Spinal cord (tissue), 10 donors: ENCODE measurements around the gene RNF114. TPM values are rescaled to one million over a fixed set of nuclear protein-coding genes. Genes with fewer than 3 reads are reported as not detected.
A peak's percentile ranks its signal among the peaks of the same experiment; 100 is the strongest.

Experiments
- DNase-seq, 6 donors: peaks; one replicate each; pipeline versions ENCODE4 v3.0.0 to v3.0.0-alpha.2; 2013 to 2015; ENCODE audit warnings: low spot score in 6 of 6, low read depth in 4 of 6
- H3K27ac ChIP-seq: one replicate; pipeline ENCODE4 v1.5.1; 2013; ENCODE audit warnings: low read depth, low read length, control low read depth
- H3K27me3 ChIP-seq: one replicate; pipeline ENCODE4 v1.6.1; 2013; ENCODE audit warnings: low read length; ENCODE audit not compliant: control insufficient read depth, insufficient read depth
- H3K36me3 ChIP-seq: one replicate; pipeline ENCODE4 v1.6.1; 2013; ENCODE audit warnings: low read length; ENCODE audit not compliant: control insufficient read depth, insufficient read depth
- H3K4me1 ChIP-seq: one replicate; pipeline ENCODE4 v1.6.1; 2013; ENCODE audit warnings: low read length; ENCODE audit not compliant: control insufficient read depth, insufficient read depth
- H3K4me3 ChIP-seq: one replicate; pipeline ENCODE4 v1.5.1; 2013; ENCODE audit warnings: low read depth, low read length, control low read depth
- H3K9me3 ChIP-seq: one replicate; pipeline ENCODE4 v1.6.1; 2013; ENCODE audit warnings: low read length; ENCODE audit not compliant: control insufficient read depth, insufficient read depth
- WGBS: methylation state at CpG from one replicate; pipeline ENCODE4 v1.1.5; 2013; ENCODE audit warnings: missing lambda C conversion rate; ENCODE audit not compliant: insufficient coverage; 5-methylcytosine and 5-hydroxymethylcytosine counted together
- long read RNA-seq, 4 donors: transcript quantifications; one replicate each; lab custom pipeline, GENCODE V29; 2026
- polyA plus RNA-seq, 2 donors: library from polyadenylated mRNA; unstranded; fragments of 120-200 nt; gene quantifications; one replicate each; pipeline ENCODE4 v1.2.1, GENCODE V29; 2013; ENCODE audit not compliant: insufficient read length in 2 of 2
- total RNA-seq, 2 donors: library from RNA; depleted of rRNA in 1 of 2; stranded (reverse); fragments of 120-200 nt in 1 of 2; fragments of >200 nt in 1 of 2; gene quantifications; one replicate each; pipeline versions ENCODE4 v1.2.3 to v1.2.4, GENCODE V29; 2013 to 2014
- donor health status: healthy.

The RNF114 gene
- total RNA-seq (10 to 100 TPM; 39.4 to 61.2 TPM), polyA plus RNA-seq (10 to 100 TPM; 53.5 to 63.8 TPM)
- long read RNA-seq, donor 1, transcript RNF114-206 (2 exons, 565 nt): minor isoform, 5 of 35 reads
- long read RNA-seq, donor 1, transcript RNF114-207 (4 exons, 2,006 nt): minor isoform, 6 of 35 reads
- long read RNA-seq, donor 1, transcript RNF114-201 (6 exons, 2,503 nt): major isoform, 23 of 35 reads
- long read RNA-seq, donor 1, partial matches to known transcripts: 0 of 35 reads
- long read RNA-seq, donor 1, other reads (novel, unspliced or antisense): 0 of 35 reads
- long read RNA-seq, donor 2, transcript RNF114-201 (6 exons, 2,503 nt): major isoform, 8 of 9 reads
- long read RNA-seq, donor 2, partial matches to known transcripts: 0 of 9 reads
- long read RNA-seq, donor 2, other reads (novel, unspliced or antisense): 0 of 9 reads
- long read RNA-seq, donor 3, transcript RNF114-201 (6 exons, 2,503 nt): major isoform, 11 of 13 reads
- long read RNA-seq, donor 3, partial matches to known transcripts: 0 of 13 reads
- long read RNA-seq, donor 3, other reads (novel, unspliced or antisense): 0 of 13 reads
- long read RNA-seq, donor 4, transcript RNF114-207 (4 exons, 2,006 nt): minor isoform, 6 of 43 reads
- long read RNA-seq, donor 4, transcript RNF114-201 (6 exons, 2,503 nt): major isoform, 26 of 43 reads
- long read RNA-seq, donor 4, partial matches to known transcripts: 7 of 43 reads
- long read RNA-seq, donor 4, other reads (novel, unspliced or antisense): 0 of 43 reads

- H3K27me3 ChIP-seq: no peaks in the 10 kb centered on the region
- DNase-seq: peak; percentile 81 to 98 (median 92)
- no peaks in the 10 kb centered on the region for H3K9me3 ChIP-seq
- under 1% methylated on average over 72 of the region's 79 CpGs for WGBS
- H3K4me3 ChIP-seq: peak within 1 kb of the TSS; percentile 95
- H3K4me1 ChIP-seq: peaks cover 25% of the 10 kb centered on the region
- H3K27ac ChIP-seq: peak within 1 kb of the TSS; percentile 86
- H3K36me3 ChIP-seq: peaks cover 12% of the 10 kb centered on the region
Measured at GRCh38 chr20:49936153-49937026, at the start of gene RNF114. Gene RNF114 (plus strand): TSS chr20:49936397. CDS start chr20:49936413, 16 bp downstream.

- Histone ChIP-seq H3K4me1 (peaks cover 53% of the 10 kb centered on the region), H3K9me3 (no peaks in the 10 kb centered on the region), H3K27ac (peak overlapping the region; percentile 2), H3K36me3 (peaks cover 79% of the 10 kb centered on the region), H3K4me3 (no peak overlapping the region), H3K27me3 (no peaks in the 10 kb centered on the region)
- peak in 1 of 6 donors; percentile 65 for DNase-seq
- WGBS: 81% methylated on average over 25 of the region's 30 CpGs
Measured at GRCh38 chr20:49886571-49887213, 49.5 kb upstream of the RNF114 start.

- Histone ChIP-seq H3K27me3 (no peaks in the 10 kb centered on the region), H3K36me3 (peaks cover 73% of the 10 kb centered on the region), H3K4me1 (peaks cover 60% of the 10 kb centered on the region), H3K4me3 (no peak overlapping the region), H3K27ac (peak overlapping the region; percentile 13), H3K9me3 (no peaks in the 10 kb centered on the region)
- 82% methylated on average over 32 of the region's 32 CpGs for WGBS
- no peak for DNase-seq
Measured at GRCh38 chr20:49887251-49888211, 48.7 kb upstream of the RNF114 start.

DNA sequence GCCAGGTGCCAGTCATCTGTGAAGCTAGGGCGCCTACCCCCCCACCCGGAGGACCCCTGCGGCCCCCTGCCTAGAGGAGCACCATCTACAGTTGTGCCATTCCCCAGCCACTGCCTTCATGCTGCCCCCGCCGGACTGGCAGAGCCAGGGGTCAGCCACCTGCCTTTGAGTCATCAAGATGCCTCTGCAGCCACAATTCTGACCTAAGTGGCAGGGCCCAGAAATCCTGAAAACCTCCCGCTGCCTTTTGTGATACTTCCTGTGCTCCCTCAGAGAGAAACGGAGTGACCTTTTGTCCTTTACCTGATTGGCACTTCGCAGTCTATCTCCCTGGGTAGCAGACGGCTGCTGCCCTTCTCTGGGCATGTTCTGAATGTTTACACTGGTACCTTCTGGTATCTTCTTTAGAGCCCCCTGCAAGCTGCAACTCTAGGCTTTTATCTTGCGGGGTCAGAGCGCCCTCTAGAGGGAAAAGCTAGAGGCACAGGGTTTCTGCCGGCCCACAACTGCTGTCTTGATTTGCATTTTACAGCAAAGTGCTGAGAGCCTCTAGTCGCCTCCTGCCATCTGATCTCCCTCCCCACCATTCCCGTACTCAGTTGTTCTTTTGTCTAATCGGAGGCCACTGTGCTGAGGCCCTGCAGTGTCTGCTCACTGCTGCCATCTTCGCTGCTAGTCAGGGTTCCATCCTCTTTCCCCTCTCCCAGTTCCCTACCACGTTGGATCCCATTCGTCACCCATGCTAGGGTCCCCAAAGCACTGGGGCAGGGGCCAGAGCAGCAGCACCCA is 47.8 kb upstream of the RNF114 start:
- Histone ChIP-seq H3K36me3 (peaks cover 70% of the 10 kb centered on the region), H3K27me3 (no peaks in the 10 kb centered on the region), H3K9me3 (no peaks in the 10 kb centered on the region), H3K4me1 (peaks cover 69% of the 10 kb centered on the region), H3K4me3 (no peak overlapping the region), H3K27ac (peak overlapping the region; percentile 13)
- 36% methylated on average over 18 of the region's 18 CpGs for WGBS
- peak; percentile 43 to 91 (median 60) for DNase-seq

DNA sequence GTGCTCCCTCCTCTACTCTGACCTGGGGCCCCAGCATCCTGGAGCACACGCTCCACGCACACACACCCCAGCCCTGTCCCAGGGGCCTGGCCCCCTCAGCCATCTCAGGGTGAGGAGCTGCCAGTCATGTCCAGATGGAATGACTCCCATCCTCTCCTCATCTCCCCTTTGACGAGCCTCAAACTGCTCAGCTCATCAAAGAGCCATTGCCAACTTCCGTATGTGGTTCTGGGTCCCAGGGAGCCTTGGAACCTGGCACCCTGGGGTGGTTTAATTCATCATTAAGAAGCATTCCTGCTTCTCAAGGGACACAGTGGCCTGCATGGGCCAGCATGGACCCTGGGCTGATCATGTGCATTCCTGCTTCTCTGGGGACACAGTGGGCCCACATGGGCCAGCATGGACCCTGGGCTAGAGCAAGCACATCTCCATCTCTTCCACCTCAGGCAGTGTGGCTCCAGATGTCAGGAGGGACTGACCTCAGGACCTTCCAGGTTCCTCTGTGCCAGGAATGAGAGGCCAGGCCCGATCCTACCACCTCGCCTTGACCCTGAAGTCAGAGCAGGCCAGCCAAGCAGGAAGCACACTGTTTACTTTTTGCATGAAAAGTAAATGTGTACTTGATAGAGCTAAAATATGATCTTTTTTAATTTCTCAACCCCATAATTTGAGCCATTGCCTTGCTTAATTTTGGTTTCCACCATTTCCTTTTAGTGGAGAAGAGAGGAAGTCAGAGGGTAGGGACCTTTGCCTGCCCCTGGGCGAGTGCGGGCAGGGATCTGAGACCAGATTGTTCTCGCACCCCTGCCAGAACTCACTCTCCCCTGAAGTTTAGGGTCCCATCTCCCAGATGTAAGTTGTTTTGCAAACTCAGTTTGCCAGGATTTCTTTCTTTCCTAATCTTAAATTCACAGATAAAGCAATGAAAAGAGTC is 46.9 kb upstream of the RNF114 start:
- no peak overlapping the region for H3K4me3 ChIP-seq
- peaks cover 71% of the 10 kb centered on the region for H3K4me1 ChIP-seq
- no peaks in the 10 kb centered on the region for H3K27me3 ChIP-seq
- H3K27ac ChIP-seq: no peak overlapping the region
- no peak for DNase-seq
- H3K36me3 ChIP-seq: peaks cover 61% of the 10 kb centered on the region
- H3K9me3 ChIP-seq: no peaks in the 10 kb centered on the region
- 71% methylated on average over 4 of the region's 9 CpGs for WGBS

DNA sequence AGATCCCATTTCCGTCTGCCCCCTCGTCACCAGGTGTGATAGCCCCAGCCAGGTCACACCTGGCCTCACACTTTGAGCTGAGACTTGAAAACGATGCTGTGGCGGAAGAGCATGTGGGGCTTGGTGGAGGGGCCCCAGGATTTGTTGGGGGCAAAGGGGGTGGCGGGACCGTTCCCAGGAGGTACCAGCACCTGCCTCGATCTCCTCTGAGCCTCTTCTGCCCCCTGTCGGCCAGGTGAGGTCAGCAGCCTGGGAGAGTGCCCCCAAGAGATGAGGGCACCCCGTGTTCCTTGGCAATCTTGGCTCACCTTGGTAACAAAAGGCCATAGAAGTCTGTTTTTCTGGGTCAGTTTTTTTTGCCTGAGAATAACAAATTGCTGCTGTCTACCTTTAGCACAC is 46.3 kb upstream of the RNF114 start:
- Histone ChIP-seq H3K27ac (peak overlapping the region; percentile 79), H3K36me3 (peaks cover 55% of the 10 kb centered on the region), H3K27me3 (no peaks in the 10 kb centered on the region), H3K4me1 (peaks cover 71% of the 10 kb centered on the region), H3K9me3 (no peaks in the 10 kb centered on the region), H3K4me3 (no peak overlapping the region)
- DNase-seq: no peak
- WGBS: 77% methylated on average over 8 of the region's 9 CpGs

DNA sequence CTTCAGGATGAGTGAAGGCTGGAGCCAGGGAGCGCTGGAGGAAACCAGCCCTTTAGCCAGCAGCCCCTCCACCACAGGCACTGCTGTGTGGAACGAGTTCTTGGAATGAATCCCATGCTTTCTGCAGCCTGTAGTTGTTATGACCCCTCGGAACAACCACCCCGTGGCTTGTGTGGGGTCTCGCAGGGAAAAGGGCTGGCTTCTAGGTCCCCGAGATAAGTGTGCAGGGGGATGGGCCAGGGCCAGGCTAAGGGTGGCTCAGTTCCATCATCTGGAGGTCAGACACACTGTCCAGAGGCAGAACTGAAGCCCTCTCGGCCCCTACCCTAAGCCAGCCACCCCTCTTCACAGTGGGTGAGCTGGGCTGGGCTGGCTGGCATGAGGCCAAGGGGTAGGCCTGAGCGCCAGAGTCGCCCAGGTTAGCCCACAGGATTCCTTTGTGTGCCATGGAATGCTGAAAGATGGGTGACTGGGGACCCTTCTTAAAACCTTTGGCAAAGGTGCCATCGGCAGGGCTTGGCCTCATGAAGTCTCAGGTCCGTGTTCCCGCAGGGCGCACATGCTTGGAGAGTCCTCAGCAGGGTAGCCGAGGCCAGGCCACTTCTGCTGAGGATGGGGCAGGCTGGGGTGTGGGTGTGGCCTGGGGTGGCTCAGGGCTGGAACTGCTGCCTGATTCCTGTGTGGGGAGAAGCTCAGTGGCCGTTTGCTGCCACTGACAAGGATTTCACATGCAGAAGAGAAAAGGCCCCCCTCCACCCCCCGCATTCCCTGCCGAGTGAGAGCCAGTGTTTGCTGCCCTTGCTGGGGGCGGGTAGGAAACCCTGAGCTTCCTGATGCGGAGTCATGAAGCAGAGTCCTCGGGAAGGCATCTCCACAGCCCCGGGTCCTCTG is 45.5 kb upstream of the RNF114 start:
- DNase-seq: peak in 2 of 6 donors; percentile 58 to 60
- no peaks in the 10 kb centered on the region for H3K9me3 ChIP-seq
- no peak overlapping the region for H3K4me3 ChIP-seq
- H3K27ac ChIP-seq: peak overlapping the region; percentile 79
- peaks cover 71% of the 10 kb centered on the region for H3K4me1 ChIP-seq
- H3K36me3 ChIP-seq: peaks cover 47% of the 10 kb centered on the region
- 27% methylated on average over 18 of the region's 21 CpGs for WGBS
- H3K27me3 ChIP-seq: no peaks in the 10 kb centered on the region
